ENCODE results near the gene GASK1A. TPM values are rescaled to one million over a fixed set of nuclear protein-coding genes. Genes with fewer than 3 reads are reported as not detected.

Gene GASK1A
- total RNA-seq, 1 donor from 2014 or later: not detected

DNA sequence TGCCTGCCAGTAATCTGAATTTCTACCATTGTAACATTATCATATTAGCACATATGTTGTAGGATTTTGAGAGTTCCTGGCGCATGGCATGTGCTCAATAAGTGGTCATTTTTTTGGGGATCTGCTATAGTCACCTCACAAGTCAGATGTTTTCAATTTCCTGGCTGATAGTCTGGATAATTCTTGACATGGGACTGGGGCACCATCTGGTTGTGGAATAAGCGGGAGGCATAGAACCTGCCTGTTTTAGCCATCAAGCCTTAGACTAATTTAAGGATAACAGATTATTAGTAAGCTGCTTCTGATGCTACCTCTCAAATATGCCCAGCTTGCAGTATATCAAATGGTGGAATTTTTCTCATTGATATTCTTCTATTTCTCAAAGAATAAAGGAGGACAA is 39.1 kb downstream of the GASK1A start:
- Mint-ChIP-seq H3K27me3 (peaks cover 5% of the 10 kb centered on the region), H3K36me3 (ENCODE audit: low read depth) (no peaks in the 10 kb centered on the region), H3K4me3 (no peak overlapping the region), H3K9me3 (no peaks in the 10 kb centered on the region), H3K27ac (no peak overlapping the region), H3K4me1 (no peaks in the 10 kb centered on the region)
- ChIA-PET CTCF (no interaction called here), POLR2A (no interaction called here)
- no peak for TF ChIP-seq CTCF (IDR thresholded peaks at IDR 0.05)
- no peak for ATAC-seq (ENCODE audit: low read depth)
- intact Hi-C loops (cut with micrococcal nuclease): no loop called here
- no peak for DNase-seq

DNA sequence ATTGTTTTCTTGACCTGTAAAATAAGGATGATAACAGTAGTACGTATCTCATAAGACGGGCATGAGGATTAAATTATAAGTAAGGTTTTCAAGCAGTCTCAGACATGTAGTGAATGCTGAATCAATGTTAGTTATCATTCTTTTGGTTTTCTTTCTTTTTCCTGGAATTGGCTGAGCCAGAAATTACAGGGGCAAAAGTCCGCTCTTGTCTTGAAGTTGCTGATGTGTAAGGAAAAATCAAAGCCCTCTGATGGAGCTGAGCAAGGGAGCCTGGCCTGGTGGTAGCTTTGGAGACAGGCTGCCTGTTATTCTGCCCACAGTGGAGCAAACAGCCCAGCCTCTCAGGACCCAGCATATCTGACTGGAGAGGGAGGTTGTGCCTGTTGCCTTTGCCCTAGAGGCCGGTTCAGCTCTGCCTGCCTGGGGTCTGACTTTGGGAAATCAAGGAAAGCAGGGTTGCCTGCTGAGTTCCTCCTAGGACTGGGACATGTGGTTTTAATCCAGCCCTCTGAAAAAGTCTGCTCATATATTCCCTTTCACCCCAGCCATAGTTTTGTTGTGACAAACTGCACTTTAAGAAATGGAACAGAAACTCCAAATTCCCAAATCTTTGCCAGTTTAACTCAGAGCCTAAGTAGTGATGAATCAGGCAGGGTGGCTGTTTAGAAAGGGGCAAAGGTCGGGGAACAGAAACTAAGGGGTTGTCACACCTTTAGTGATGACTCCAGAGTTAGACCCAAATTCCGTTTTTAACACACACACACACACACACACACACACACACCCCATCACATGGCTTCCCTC is 40.1 kb downstream of the GASK1A start:
- H3K27me3 Mint-ChIP-seq: peaks cover 5% of the 10 kb centered on the region
- POLR2A ChIA-PET: no interaction called here
- intact Hi-C loops (cut with micrococcal nuclease): no loop called here
- H3K4me3 Mint-ChIP-seq: no peak overlapping the region
- no peaks in the 10 kb centered on the region for H3K9me3 Mint-ChIP-seq
- CTCF ChIA-PET: no interaction called here
- ATAC-seq (ENCODE audit: low read depth): no peak
- no peak overlapping the region for H3K27ac Mint-ChIP-seq
- no peak for DNase-seq
- H3K36me3 Mint-ChIP-seq (ENCODE audit: low read depth): no peaks in the 10 kb centered on the region
- no peak for TF ChIP-seq CTCF (IDR thresholded peaks at IDR 0.05)
- H3K4me1 Mint-ChIP-seq: peaks cover 5% of the 10 kb centered on the region

GRCh38 chr3:43019826-43020225 is 40.7 kb downstream of the GASK1A start:
- no peak for TF ChIP-seq CTCF (IDR thresholded peaks at IDR 0.05)
- intact Hi-C loops (cut with micrococcal nuclease): no loop called here
- Mint-ChIP-seq H3K36me3 (ENCODE audit: low read depth) (no peaks in the 10 kb centered on the region), H3K9me3 (no peaks in the 10 kb centered on the region), H3K27me3 (peaks cover 8% of the 10 kb centered on the region), H3K4me1 (peaks cover 7% of the 10 kb centered on the region), H3K27ac (no peak overlapping the region), H3K4me3 (no peak overlapping the region)
- ChIA-PET CTCF (no interaction called here), POLR2A (no interaction called here)
- DNase-seq (no peak), ATAC-seq (ENCODE audit: low read depth) (no peak)

GRCh38 chr3:43021186-43021585 is 42.1 kb downstream of the GASK1A start:
- Mint-ChIP-seq H3K4me3 (no peak overlapping the region), H3K27me3 (peaks cover 12% of the 10 kb centered on the region), H3K9me3 (no peaks in the 10 kb centered on the region), H3K36me3 (ENCODE audit: low read depth) (no peaks in the 10 kb centered on the region), H3K4me1 (peaks cover 7% of the 10 kb centered on the region), H3K27ac (no peak overlapping the region)
- ChIA-PET POLR2A (no interaction called here), CTCF (no interaction called here)
- intact Hi-C loops (cut with micrococcal nuclease): no loop called here
- ATAC-seq (ENCODE audit: low read depth) (no peak), DNase-seq (no peak)
- no peak for TF ChIP-seq CTCF (IDR thresholded peaks at IDR 0.05)

GRCh38 chr3:43022121-43022520 is 43.0 kb downstream of the GASK1A start:
- DNase-seq (no peak), ATAC-seq (ENCODE audit: low read depth) (no peak)
- Mint-ChIP-seq H3K27ac (no peak overlapping the region), H3K36me3 (ENCODE audit: low read depth) (no peaks in the 10 kb centered on the region), H3K27me3 (peaks cover 12% of the 10 kb centered on the region), H3K4me1 (peaks cover 7% of the 10 kb centered on the region), H3K4me3 (no peak overlapping the region), H3K9me3 (no peaks in the 10 kb centered on the region)
- intact Hi-C loops (cut with micrococcal nuclease): no loop called here
- POLR2A ChIA-PET: no interaction called here
- TF ChIP-seq CTCF (IDR thresholded peaks at IDR 0.05): no peak
- CTCF ChIA-PET: no interaction called here
